ENCODE results near the gene TMEM191C. TPM values are rescaled to one million over a fixed set of nuclear protein-coding genes. Genes with fewer than 3 reads are reported as not detected.
A peak's percentile ranks its signal among the peaks of the same experiment; 100 is the strongest.
"Not testable (repeated sequence)": the region's sequence is repeated elsewhere in the genome, so short reads cannot be mapped to it uniquely, and the experiment has no call there.

Gene TMEM191C
- total and polyA plus RNA-seq, 2 of the 13 experiments (the other 11 are each of a cell fraction or from before 2014, with no cell fraction given) = 1.2 to 2.9 TPM

DNA sequence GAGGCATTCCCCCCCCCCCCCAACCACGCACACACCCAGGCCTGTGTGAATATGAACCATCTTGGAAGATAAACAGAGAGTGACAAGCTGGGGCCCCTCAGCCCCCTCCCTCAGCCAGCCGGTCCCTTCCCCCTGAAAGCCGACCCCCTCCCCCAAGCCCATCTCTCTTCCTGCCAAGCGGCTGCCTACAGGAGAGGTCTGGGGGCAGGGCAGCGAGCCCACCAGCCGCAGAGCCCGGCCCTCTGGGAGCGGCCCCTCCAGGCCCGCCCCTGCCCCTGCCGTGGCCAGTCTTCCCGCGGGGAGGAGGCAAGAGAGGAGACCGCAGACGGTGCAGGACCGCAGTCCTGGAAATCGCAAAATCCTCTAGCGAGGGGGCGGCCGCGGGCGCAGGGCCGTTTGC, 49.3 kb downstream of the TMEM191C start:
- H3K4me1 ChIP-seq (ENCODE audit: insufficient read depth, low read length); in situ Hi-C loops (cut with HindIII; ENCODE audit: extremely low pct_ligation_motif_present, low pct_unique_long_range_greater_than_20kb); H3K9ac ChIP-seq (ENCODE audit: insufficient read depth, low read depth, low read length); H4K20me1 ChIP-seq (ENCODE audit: insufficient read depth, low read length); DNase-seq (ENCODE audit: low spot score); BruUV-seq (replicated peaks); H3K79me2 ChIP-seq (ENCODE audit: insufficient read depth, low read length); FAIRE-seq; POLR2A ChIA-PET; H3K9me3 ChIP-seq (ENCODE audit: low read length); H3K27ac ChIP-seq (ENCODE audit: extremely low read length, insufficient read depth, low read length); H2AFZ ChIP-seq (ENCODE audit: low read length); H3K36me3 ChIP-seq (replicated peaks in 1 of 2; ENCODE audit: control insufficient read depth in 1 of 2, insufficient read depth in 2 of 2, low read length in 2 of 2); ATAC-seq; intact Hi-C loops (cut with micrococcal nuclease; ENCODE audit: unreplicated experiment); CTCF ChIA-PET (ENCODE audit: low intra/inter-chr PET ratio, low total read pairs); H3K4me3 ChIP-seq (replicated peaks in 1 of 3; ENCODE audit: insufficient read depth in 1 of 3, low read depth in 2 of 3, low read length in 3 of 3); H3K4me2 ChIP-seq (ENCODE audit: low read depth, low read length); H3K27me3 ChIP-seq (ENCODE audit: control insufficient read depth in 1 of 2, insufficient read depth in 2 of 2, low read length in 2 of 2): not testable (repeated sequence)
- no CpG with 5 or more reads among the region's 22 CpGs for WGBS (ENCODE audit: low lambda C conversion rate)

DNA sequence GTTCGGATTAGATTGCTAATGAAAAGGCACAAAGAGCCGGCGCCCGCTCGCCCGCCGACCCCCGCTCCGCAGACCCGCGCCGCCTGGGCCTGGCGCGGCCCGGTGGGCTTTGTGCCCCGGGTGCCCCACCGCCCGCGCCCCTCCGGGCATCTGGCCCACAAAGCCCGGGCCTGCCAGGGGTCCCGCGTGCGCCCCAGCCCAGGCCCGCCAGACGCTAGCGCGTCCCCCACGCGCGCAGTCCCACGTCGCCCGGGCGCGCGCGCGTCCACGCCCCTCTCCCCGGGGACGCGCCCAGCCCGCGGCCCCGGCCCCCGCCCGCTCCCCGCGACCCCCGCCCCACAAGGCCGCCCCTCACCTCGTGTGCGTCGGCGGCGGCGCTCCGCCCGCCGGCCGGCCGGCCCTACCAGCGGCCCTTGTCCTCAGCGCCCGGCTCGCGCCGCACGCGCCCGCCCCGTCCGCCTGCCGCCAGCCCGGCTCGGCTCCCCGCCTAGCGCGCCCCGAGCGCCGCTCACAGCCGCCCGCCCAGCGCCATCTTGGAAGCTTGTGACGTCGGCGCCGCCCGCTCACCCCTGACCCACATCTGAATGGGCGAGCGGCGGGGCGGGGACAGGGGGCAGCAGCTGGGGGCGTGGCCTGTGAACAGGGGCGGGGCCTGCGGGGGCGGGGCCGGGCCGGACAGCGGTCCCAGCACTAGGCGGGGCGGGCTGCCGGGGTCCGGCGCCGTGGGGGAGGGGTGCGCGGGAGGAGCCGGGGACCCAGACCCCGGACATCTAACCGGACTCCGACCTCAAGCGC, 50.0 kb downstream of the TMEM191C start:
- H4K20me1 ChIP-seq (ENCODE audit: insufficient read depth, low read length); DNase-seq (ENCODE audit: low spot score); H3K9me3 ChIP-seq (ENCODE audit: low read length); BruUV-seq (replicated peaks); H3K79me2 ChIP-seq (ENCODE audit: insufficient read depth, low read length); H3K4me3 ChIP-seq (replicated peaks in 1 of 3; ENCODE audit: insufficient read depth in 1 of 3, low read depth in 2 of 3, low read length in 3 of 3); intact Hi-C loops (cut with micrococcal nuclease; ENCODE audit: unreplicated experiment); H3K4me2 ChIP-seq (ENCODE audit: low read depth, low read length); in situ Hi-C loops (cut with HindIII; ENCODE audit: extremely low pct_ligation_motif_present, low pct_unique_long_range_greater_than_20kb); H3K9ac ChIP-seq (ENCODE audit: insufficient read depth, low read depth, low read length); H3K36me3 ChIP-seq (replicated peaks in 1 of 2; ENCODE audit: control insufficient read depth in 1 of 2, insufficient read depth in 2 of 2, low read length in 2 of 2); H3K27me3 ChIP-seq (ENCODE audit: control insufficient read depth in 1 of 2, insufficient read depth in 2 of 2, low read length in 2 of 2); H2AFZ ChIP-seq (ENCODE audit: low read length); H3K4me1 ChIP-seq (ENCODE audit: insufficient read depth, low read length); FAIRE-seq; CTCF ChIA-PET (ENCODE audit: low intra/inter-chr PET ratio, low total read pairs); H3K27ac ChIP-seq (ENCODE audit: extremely low read length, insufficient read depth, low read length); POLR2A ChIA-PET: not testable (repeated sequence)
- peak; percentile 48 for ATAC-seq
- no CpG with 5 or more reads among the region's 115 CpGs for WGBS (ENCODE audit: low lambda C conversion rate)

Other genes starting within 250 kb of the TMEM191C start
- not detected in 2 replicates for gene RIMBP3B, start 83.6 kb upstream of the TMEM191C start, total RNA-seq (2016; rRNA removed; fragmentation: Illumina TruSeq; extraction: Trizol)
- not detected in 2 replicates for gene RIMBP3B, start 83.6 kb upstream of the TMEM191C start, polyA plus RNA-seq (2011; rRNA removed)
- 11.6 and 13.7 TPM in 2 replicates for gene HIC2, start 50.0 kb upstream of the TMEM191C start, total RNA-seq (2016; rRNA removed; fragmentation: Illumina TruSeq; extraction: Trizol)
- gene HIC2, start 50.0 kb upstream of the TMEM191C start, polyA plus RNA-seq (2011; rRNA removed) = 5.0 and 6.1 TPM in 2 replicates
- gene RIMBP3C, start 84.1 kb downstream of the TMEM191C start, total RNA-seq (2016; rRNA removed; fragmentation: Illumina TruSeq; extraction: Trizol) = 0.11 and 0.15 TPM in 2 replicates
- not detected in 2 replicates for gene RIMBP3C, start 84.1 kb downstream of the TMEM191C start, polyA plus RNA-seq (2011; rRNA removed)
- 58.1 and 74.0 TPM in 2 replicates for gene UBE2L3, start 100.3 kb downstream of the TMEM191C start, total RNA-seq (2016; rRNA removed; fragmentation: Illumina TruSeq; extraction: Trizol)
- 28.4 and 30.2 TPM in 2 replicates for gene UBE2L3, start 100.3 kb downstream of the TMEM191C start, polyA plus RNA-seq (2011; rRNA removed)
- 27.0 and 32.0 TPM in 2 replicates for gene YDJC, start 162.6 kb downstream of the TMEM191C start, total RNA-seq (2016; rRNA removed; fragmentation: Illumina TruSeq; extraction: Trizol)
- gene YDJC, start 162.6 kb downstream of the TMEM191C start, polyA plus RNA-seq (2011; rRNA removed) = 15.3 and 19.9 TPM in 2 replicates
- 0.33 TPM in 1 of 2 replicates, not detected in the other for gene CCDC116, start 165.4 kb downstream of the TMEM191C start, total RNA-seq (2016; rRNA removed; fragmentation: Illumina TruSeq; extraction: Trizol)
- gene CCDC116, start 165.4 kb downstream of the TMEM191C start, polyA plus RNA-seq (2011; rRNA removed) = 0.05 and 0.15 TPM in 2 replicates
- 39.7 and 57.4 TPM in 2 replicates for gene SDF2L1, start 174.9 kb downstream of the TMEM191C start, total RNA-seq (2016; rRNA removed; fragmentation: Illumina TruSeq; extraction: Trizol)
- 16.6 and 18.0 TPM in 2 replicates for gene SDF2L1, start 174.9 kb downstream of the TMEM191C start, polyA plus RNA-seq (2011; rRNA removed)
- 31.6 and 31.9 TPM in 2 replicates for gene PPIL2, start 198.6 kb downstream of the TMEM191C start, total RNA-seq (2016; rRNA removed; fragmentation: Illumina TruSeq; extraction: Trizol)
- gene PPIL2, start 198.6 kb downstream of the TMEM191C start, polyA plus RNA-seq (2011; rRNA removed) = 56.1 and 59.4 TPM in 2 replicates

Data from HepG2 (cell line).